ENCODE results near the gene CTTN. TPM values are rescaled to one million over a fixed set of nuclear protein-coding genes. Genes with fewer than 3 reads are reported as not detected.

CTTN gene
- total and polyA plus RNA-seq, 3 experiments from 2014 or later = 17.0 to 19.3 TPM; not detected in 1

DNA sequence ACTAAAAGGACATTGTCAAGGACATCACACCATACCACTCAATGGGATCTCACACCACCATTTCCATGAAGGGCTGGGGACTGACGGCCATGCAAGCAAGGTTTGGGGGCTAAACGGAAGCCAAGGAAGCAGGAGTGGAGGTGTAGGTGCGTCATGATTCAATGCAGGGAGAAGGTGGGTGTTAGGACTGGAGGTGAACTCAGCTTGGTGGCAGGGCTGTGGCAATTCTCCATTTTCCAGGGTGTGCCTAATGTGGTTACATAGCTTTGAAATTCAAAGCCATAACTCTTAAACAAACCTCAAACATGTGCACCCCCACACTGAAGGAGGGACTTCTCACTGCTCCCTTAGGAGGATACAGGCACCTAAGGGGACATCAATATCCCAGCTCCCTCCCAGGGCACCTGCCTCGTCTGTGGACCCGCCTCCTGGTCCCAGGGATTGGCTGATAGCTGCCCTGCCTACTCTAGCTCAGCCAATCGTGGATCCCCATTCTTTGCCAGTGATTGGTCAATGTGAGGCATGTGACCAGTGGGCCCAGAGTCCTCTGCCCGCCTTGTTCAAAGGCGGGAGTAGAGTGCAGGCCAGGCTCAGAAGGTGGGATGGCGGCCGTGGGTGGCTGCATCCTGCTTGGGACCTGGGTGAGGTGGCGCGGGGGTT, 64.6 kb downstream of the CTTN start:
- Mint-ChIP-seq H3K27ac (no peak overlapping the region), H3K9me3 (no peaks in the 10 kb centered on the region), H3K4me1 (no peaks in the 10 kb centered on the region), H3K4me3 (no peak overlapping the region), H3K27me3 (peaks cover 13 to 49% of the 10 kb centered on the region in 2 donors), H3K36me3 (no peaks in the 10 kb centered on the region)
- ChIA-PET POLR2A (no interaction called here), CTCF (no interaction called here)
- Histone ChIP-seq H3K4me3 (ENCODE audit: low read length) (no peak overlapping the region), H3K4me1 (ENCODE audit: insufficient read depth, low read length) (no peaks in the 10 kb centered on the region), H3K27ac (ENCODE audit: low read depth, low read length) (no peak overlapping the region), H3K36me3 (ENCODE audit: insufficient read depth, low read length) (no peaks in the 10 kb centered on the region), H3K27me3 (ENCODE audit: insufficient read depth, low read length, poor library complexity, severe bottlenecking) (no peaks in the 10 kb centered on the region), H3K9me3 (ENCODE audit: low read length) (no peaks in the 10 kb centered on the region)
- DNase-seq = no peak

- ChIA-PET POLR2A (no interaction called here), CTCF (no interaction called here)
- DNase-seq = no peak
- no peak overlapping the region for H3K27ac Mint-ChIP-seq
- no peaks in the 10 kb centered on the region for H3K9me3 Mint-ChIP-seq
- H3K9me3 ChIP-seq (ENCODE audit: low read length) = no peaks in the 10 kb centered on the region
- peaks cover 12 to 46% of the 10 kb centered on the region in 2 donors for H3K27me3 Mint-ChIP-seq
- H3K36me3 ChIP-seq (ENCODE audit: insufficient read depth, low read length) = no peaks in the 10 kb centered on the region
- H3K4me3 ChIP-seq (ENCODE audit: low read length) = no peak overlapping the region
- H3K4me1 ChIP-seq (ENCODE audit: insufficient read depth, low read length) = no peaks in the 10 kb centered on the region
- H3K4me1 Mint-ChIP-seq = no peaks in the 10 kb centered on the region
- H3K27ac ChIP-seq (ENCODE audit: low read depth, low read length) = no peak overlapping the region
- H3K36me3 Mint-ChIP-seq = no peaks in the 10 kb centered on the region
- no peak overlapping the region for H3K4me3 Mint-ChIP-seq
- H3K27me3 ChIP-seq (ENCODE audit: insufficient read depth, low read length, poor library complexity, severe bottlenecking) = no peaks in the 10 kb centered on the region
These were observed 65.3 kb downstream of the CTTN start for GRCh38 chr11:70463478-70464255.

- H3K36me3 Mint-ChIP-seq = no peaks in the 10 kb centered on the region
- no peak overlapping the region for H3K27ac Mint-ChIP-seq
- H3K4me1 Mint-ChIP-seq = no peaks in the 10 kb centered on the region
- ChIA-PET POLR2A (no interaction called here), CTCF (no interaction called here)
- DNase-seq = no peak
- no peak overlapping the region for H3K4me3 Mint-ChIP-seq
- no peaks in the 10 kb centered on the region for H3K9me3 Mint-ChIP-seq
- Histone ChIP-seq H3K36me3 (ENCODE audit: insufficient read depth, low read length) (no peaks in the 10 kb centered on the region), H3K4me3 (ENCODE audit: low read length) (no peak overlapping the region), H3K27ac (ENCODE audit: low read depth, low read length) (no peak overlapping the region), H3K9me3 (ENCODE audit: low read length) (no peaks in the 10 kb centered on the region), H3K27me3 (ENCODE audit: insufficient read depth, low read length, poor library complexity, severe bottlenecking) (no peaks in the 10 kb centered on the region), H3K4me1 (ENCODE audit: insufficient read depth, low read length) (no peaks in the 10 kb centered on the region)
- H3K27me3 Mint-ChIP-seq = peaks cover 12 to 39% of the 10 kb centered on the region in 2 donors
These were observed 66.4 kb downstream of the CTTN start for GRCh38 chr11:70464509-70465361.

DNA sequence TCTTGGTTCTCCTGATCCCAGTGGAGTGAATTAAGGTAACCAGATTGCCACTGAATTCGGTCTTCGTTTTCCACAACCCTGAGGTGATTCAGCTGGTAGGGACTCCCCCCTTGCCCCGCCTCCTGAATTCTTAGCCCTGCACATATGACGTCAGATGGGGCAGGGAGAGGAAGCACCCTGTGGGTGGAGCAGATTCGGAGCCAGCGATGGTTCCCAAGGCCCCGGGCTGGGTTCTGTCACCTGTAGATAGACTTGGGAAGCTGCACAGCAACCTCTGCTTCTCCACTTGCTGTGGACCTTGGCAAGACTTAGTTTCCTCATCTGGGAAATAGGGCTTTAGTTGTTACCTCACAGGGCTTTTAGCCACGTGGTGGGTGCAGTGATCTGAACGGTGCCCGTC, 67.8 kb downstream of the CTTN start:
- Histone ChIP-seq H3K27ac (ENCODE audit: low read depth, low read length) (no peak overlapping the region), H3K4me3 (ENCODE audit: low read length) (no peak overlapping the region), H3K36me3 (ENCODE audit: insufficient read depth, low read length) (no peaks in the 10 kb centered on the region), H3K4me1 (ENCODE audit: insufficient read depth, low read length) (no peaks in the 10 kb centered on the region), H3K9me3 (ENCODE audit: low read length) (no peaks in the 10 kb centered on the region), H3K27me3 (ENCODE audit: insufficient read depth, low read length, poor library complexity, severe bottlenecking) (no peaks in the 10 kb centered on the region)
- ChIA-PET CTCF (no interaction called here), POLR2A (no interaction called here)
- no peak overlapping the region for H3K4me3 Mint-ChIP-seq
- H3K36me3 Mint-ChIP-seq = no peaks in the 10 kb centered on the region
- no peaks in the 10 kb centered on the region for H3K9me3 Mint-ChIP-seq
- H3K27ac Mint-ChIP-seq = no peak overlapping the region
- H3K4me1 Mint-ChIP-seq = no peaks in the 10 kb centered on the region
- no peak for DNase-seq
- H3K27me3 Mint-ChIP-seq = peaks cover 12 to 32% of the 10 kb centered on the region in 2 donors

DNA sequence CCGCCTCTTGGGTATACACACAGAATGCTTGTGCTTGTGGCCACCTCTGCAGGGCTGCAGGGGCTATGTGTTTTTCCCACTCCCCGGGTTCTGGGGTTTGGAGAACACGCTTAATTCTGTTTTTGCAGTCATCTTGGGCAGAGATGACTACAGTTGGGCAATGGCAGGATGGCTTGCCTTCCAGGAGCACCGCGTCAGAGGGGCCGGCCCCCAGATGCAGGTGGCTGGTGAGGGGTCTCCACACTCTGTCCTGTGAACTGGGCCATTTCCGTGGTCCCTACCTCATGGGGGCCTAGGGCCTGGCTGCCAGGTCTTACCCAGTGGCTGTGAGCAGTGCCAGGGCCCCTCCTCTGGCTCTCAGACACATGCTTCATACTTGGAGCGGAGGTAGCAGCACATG, 68.3 kb downstream of the CTTN start:
- no peaks in the 10 kb centered on the region for H3K4me1 Mint-ChIP-seq
- no peak overlapping the region for H3K4me3 ChIP-seq (ENCODE audit: low read length)
- H3K4me3 Mint-ChIP-seq = no peak overlapping the region
- no peaks in the 10 kb centered on the region for H3K27me3 ChIP-seq (ENCODE audit: insufficient read depth, low read length, poor library complexity, severe bottlenecking)
- H3K36me3 ChIP-seq (ENCODE audit: insufficient read depth, low read length) = no peaks in the 10 kb centered on the region
- no peaks in the 10 kb centered on the region for H3K36me3 Mint-ChIP-seq
- H3K4me1 ChIP-seq (ENCODE audit: insufficient read depth, low read length) = no peaks in the 10 kb centered on the region
- no peaks in the 10 kb centered on the region for H3K9me3 Mint-ChIP-seq
- peaks cover 10 to 28% of the 10 kb centered on the region in 2 donors for H3K27me3 Mint-ChIP-seq
- POLR2A ChIA-PET = interaction anchor here (0.5 kb wide), 1 partner anchor 1763 kb away, joined by 3 read pairs; no protein-coding TSS in a partner anchor
- no peak overlapping the region for H3K27ac ChIP-seq (ENCODE audit: low read depth, low read length)
- H3K27ac Mint-ChIP-seq = no peak overlapping the region
- no peak for DNase-seq
- CTCF ChIA-PET = no interaction called here
- no peaks in the 10 kb centered on the region for H3K9me3 ChIP-seq (ENCODE audit: low read length)

GRCh38 chr11:70467201-70468085, 69.1 kb downstream of the CTTN start:
- H3K27me3 ChIP-seq (ENCODE audit: insufficient read depth, low read length, poor library complexity, severe bottlenecking) = no peaks in the 10 kb centered on the region
- Mint-ChIP-seq H3K27me3 (peaks cover 8 to 22% of the 10 kb centered on the region in 2 donors), H3K4me3 (no peak overlapping the region), H3K4me1 (no peaks in the 10 kb centered on the region), H3K27ac (no peak overlapping the region), H3K36me3 (no peaks in the 10 kb centered on the region), H3K9me3 (no peaks in the 10 kb centered on the region)
- ChIA-PET POLR2A (no interaction called here), CTCF (no interaction called here)
- H3K9me3 ChIP-seq (ENCODE audit: low read length) = no peaks in the 10 kb centered on the region
- H3K4me1 ChIP-seq (ENCODE audit: insufficient read depth, low read length) = no peaks in the 10 kb centered on the region
- no peak overlapping the region for H3K4me3 ChIP-seq (ENCODE audit: low read length)
- H3K36me3 ChIP-seq (ENCODE audit: insufficient read depth, low read length) = no peaks in the 10 kb centered on the region
- no peak for DNase-seq
- no peak overlapping the region for H3K27ac ChIP-seq (ENCODE audit: low read depth, low read length)

- H3K27ac Mint-ChIP-seq = no peak overlapping the region
- no peak for DNase-seq
- H3K27me3 Mint-ChIP-seq = peaks cover 10 to 17% of the 10 kb centered on the region in 2 donors
- no peaks in the 10 kb centered on the region for H3K9me3 ChIP-seq (ENCODE audit: low read length)
- H3K36me3 Mint-ChIP-seq = no peaks in the 10 kb centered on the region
- ChIA-PET CTCF (no interaction called here), POLR2A (interaction anchor here (0.6 kb wide), 1 partner anchor 37 kb away, joined by 4 read pairs; no protein-coding TSS in a partner anchor)
- no peaks in the 10 kb centered on the region for H3K4me1 ChIP-seq (ENCODE audit: insufficient read depth, low read length)
- H3K27me3 ChIP-seq (ENCODE audit: insufficient read depth, low read length, poor library complexity, severe bottlenecking) = no peaks in the 10 kb centered on the region
- H3K9me3 Mint-ChIP-seq = no peaks in the 10 kb centered on the region
- H3K4me1 Mint-ChIP-seq = no peaks in the 10 kb centered on the region
- no peak overlapping the region for H3K4me3 Mint-ChIP-seq
- H3K4me3 ChIP-seq (ENCODE audit: low read length) = no peak overlapping the region
- no peaks in the 10 kb centered on the region for H3K36me3 ChIP-seq (ENCODE audit: insufficient read depth, low read length)
- no peak overlapping the region for H3K27ac ChIP-seq (ENCODE audit: low read depth, low read length)
These were observed 70.2 kb downstream of the CTTN start for GRCh38 chr11:70468256-70469195.
